ENCODE results near the gene CDC45.

CDC45 gene

DNA sequence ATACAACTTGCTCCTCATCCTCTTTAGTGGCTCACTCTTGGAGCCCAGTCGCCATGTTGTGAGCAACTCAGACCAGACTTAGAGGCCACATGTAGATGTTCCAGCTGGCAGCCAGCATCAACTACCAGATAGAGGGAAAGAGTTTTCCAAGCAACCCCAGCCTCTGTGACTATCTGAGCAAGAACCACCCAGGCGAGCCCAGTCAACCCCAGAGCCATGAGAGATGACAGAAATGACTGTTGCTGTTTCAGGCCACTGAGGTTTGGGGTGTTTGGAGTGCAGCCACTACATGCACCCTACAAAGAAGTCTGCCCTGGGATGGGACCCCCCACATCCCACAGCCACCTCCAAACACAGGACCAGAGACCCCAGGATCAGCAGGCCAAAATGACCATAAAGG, 69.2 kb downstream of the CDC45 start:
- peaks cover 7% of the 10 kb centered on the region for H3K4me1 ChIP-seq (ENCODE audit: insufficient read depth, low read length, poor library complexity, severe bottlenecking)
- no peaks in the 10 kb centered on the region for H3K79me2 ChIP-seq (ENCODE audit: insufficient read depth, low read length)
- no peaks in the 10 kb centered on the region for H4K20me1 ChIP-seq (ENCODE audit: insufficient read depth, low read length, poor library complexity, severe bottlenecking)
- peaks cover 8% of the 10 kb centered on the region; the same call in 1 of the 2 replicates for H3K9me3 ChIP-seq (ENCODE audit: insufficient read depth, low read depth, low read length)
- H3K4me2 ChIP-seq (ENCODE audit: low read depth, low read length, poor library complexity, severe bottlenecking), result no peak overlapping the region
- H3F3A ChIP-seq (ENCODE audit: low read depth), result 0 out of 2 replicates have a peak, but pooled peaks cover 2% of the 10 kb centered on the region
- no peaks in the 10 kb centered on the region for H3K36me3 ChIP-seq (ENCODE audit: insufficient read depth, low read length)
- H2AFZ ChIP-seq (ENCODE audit: low read length), result no peak overlapping the region
- TF ChIP-seq, protein P1, sequence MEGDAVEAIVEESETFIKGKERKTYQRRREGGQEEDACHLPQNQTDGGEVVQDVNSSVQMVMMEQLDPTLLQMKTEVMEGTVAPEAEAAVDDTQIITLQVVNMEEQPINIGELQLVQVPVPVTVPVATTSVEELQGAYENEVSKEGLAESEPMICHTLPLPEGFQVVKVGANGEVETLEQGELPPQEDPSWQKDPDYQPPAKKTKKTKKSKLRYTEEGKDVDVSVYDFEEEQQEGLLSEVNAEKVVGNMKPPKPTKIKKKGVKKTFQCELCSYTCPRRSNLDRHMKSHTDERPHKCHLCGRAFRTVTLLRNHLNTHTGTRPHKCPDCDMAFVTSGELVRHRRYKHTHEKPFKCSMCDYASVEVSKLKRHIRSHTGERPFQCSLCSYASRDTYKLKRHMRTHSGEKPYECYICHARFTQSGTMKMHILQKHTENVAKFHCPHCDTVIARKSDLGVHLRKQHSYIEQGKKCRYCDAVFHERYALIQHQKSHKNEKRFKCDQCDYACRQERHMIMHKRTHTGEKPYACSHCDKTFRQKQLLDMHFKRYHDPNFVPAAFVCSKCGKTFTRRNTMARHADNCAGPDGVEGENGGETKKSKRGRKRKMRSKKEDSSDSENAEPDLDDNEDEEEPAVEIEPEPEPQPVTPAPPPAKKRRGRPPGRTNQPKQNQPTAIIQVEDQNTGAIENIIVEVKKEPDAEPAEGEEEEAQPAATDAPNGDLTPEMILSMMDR (conservative IDR thresholded peaks at IDR 0.05; ENCODE audit: low read length), result no peak
- TF ChIP-seq EZH2phosphoT487 (IDR thresholded peaks at IDR 0.05; ENCODE audit: borderline replicate concordance), result no peak
- no peak overlapping the region for H3K9ac ChIP-seq (ENCODE audit: low read depth, low read length, poor library complexity, severe bottlenecking)
- H3K4me3 ChIP-seq (ENCODE audit: low read length, poor library complexity, severe bottlenecking), result no peak overlapping the region
- H3K9me2 ChIP-seq (replicated peaks; ENCODE audit: low read depth, low read length), result no peaks in the 10 kb centered on the region
- H3K27me3 ChIP-seq (ENCODE audit: insufficient read depth, low read length, poor library complexity, severe bottlenecking), result no peaks in the 10 kb centered on the region

GRCh38 chr22:19549428-19549827, 69.7 kb downstream of the CDC45 start:
- Histone ChIP-seq H3K9ac (ENCODE audit: low read depth, low read length, poor library complexity, severe bottlenecking) (no peak overlapping the region), H3K79me2 (ENCODE audit: insufficient read depth, low read length) (no peaks in the 10 kb centered on the region), H2AFZ (ENCODE audit: low read length) (no peak overlapping the region), H3K27me3 (ENCODE audit: insufficient read depth, low read length, poor library complexity, severe bottlenecking) (no peaks in the 10 kb centered on the region), H3K9me3 (ENCODE audit: insufficient read depth, low read depth, low read length) (peaks cover 8% of the 10 kb centered on the region; the same call in 1 of the 2 replicates), H3F3A (ENCODE audit: low read depth) (0 out of 2 replicates have a peak, but pooled peaks cover 2% of the 10 kb centered on the region), H3K4me2 (ENCODE audit: low read depth, low read length, poor library complexity, severe bottlenecking) (no peak overlapping the region), H3K9me2 (replicated peaks; ENCODE audit: low read depth, low read length) (no peaks in the 10 kb centered on the region), H4K20me1 (ENCODE audit: insufficient read depth, low read length, poor library complexity, severe bottlenecking) (no peaks in the 10 kb centered on the region), H3K4me3 (ENCODE audit: low read length, poor library complexity, severe bottlenecking) (no peak overlapping the region), H3K36me3 (ENCODE audit: insufficient read depth, low read length) (no peaks in the 10 kb centered on the region), H3K4me1 (ENCODE audit: insufficient read depth, low read length, poor library complexity, severe bottlenecking) (peaks cover 7% of the 10 kb centered on the region)
- TF ChIP-seq, protein P1 (conservative IDR thresholded peaks at IDR 0.05; ENCODE audit: low read length), result no peak
- no peak for TF ChIP-seq EZH2phosphoT487 (IDR thresholded peaks at IDR 0.05; ENCODE audit: borderline replicate concordance)

- H3K4me1 ChIP-seq (ENCODE audit: insufficient read depth, low read length, poor library complexity, severe bottlenecking), result peaks cover 9% of the 10 kb centered on the region
- no peak overlapping the region for H3K4me2 ChIP-seq (ENCODE audit: low read depth, low read length, poor library complexity, severe bottlenecking)
- no peaks in the 10 kb centered on the region for H3K9me2 ChIP-seq (replicated peaks; ENCODE audit: low read depth, low read length)
- H3F3A ChIP-seq (ENCODE audit: low read depth), result 0 out of 2 replicates have a peak, but pooled peaks cover 2% of the 10 kb centered on the region
- H3K9me3 ChIP-seq (ENCODE audit: insufficient read depth, low read depth, low read length), result peaks cover 8% of the 10 kb centered on the region; the same call in 1 of the 2 replicates
- no peaks in the 10 kb centered on the region for H4K20me1 ChIP-seq (ENCODE audit: insufficient read depth, low read length, poor library complexity, severe bottlenecking)
- H3K79me2 ChIP-seq (ENCODE audit: insufficient read depth, low read length), result no peaks in the 10 kb centered on the region
- TF ChIP-seq, protein P1 (conservative IDR thresholded peaks at IDR 0.05; ENCODE audit: low read length), result no peak
- no peak for TF ChIP-seq EZH2phosphoT487 (IDR thresholded peaks at IDR 0.05; ENCODE audit: borderline replicate concordance)
- H3K9ac ChIP-seq (ENCODE audit: low read depth, low read length, poor library complexity, severe bottlenecking), result no peak overlapping the region
- no peaks in the 10 kb centered on the region for H3K36me3 ChIP-seq (ENCODE audit: insufficient read depth, low read length)
- H3K4me3 ChIP-seq (ENCODE audit: low read length, poor library complexity, severe bottlenecking), result no peak overlapping the region
- H2AFZ ChIP-seq (ENCODE audit: low read length), result no peak overlapping the region
- no peaks in the 10 kb centered on the region for H3K27me3 ChIP-seq (ENCODE audit: insufficient read depth, low read length, poor library complexity, severe bottlenecking)
Observed at GRCh38 chr22:19550382-19550781, 70.7 kb downstream of the CDC45 start.
